SK-N-SH (cell line): ENCODE results near the gene DPYSL4. TPM values are rescaled to one million over a fixed set of nuclear protein-coding genes. Genes with fewer than 3 reads are reported as not detected.

Experiments used
- CTCF ChIA-PET: fragments of 300-600, 350-600 bp; formaldehyde crosslinking; extraction: SDS; loops from one replicate; lab custom pipeline; 2021; lab: Yijun Ruan, JAX
- POLR2A ChIA-PET: fragments of 350-600 bp; sonication (Branson Sonifier 250); formaldehyde crosslinking; extraction: SDS; loops from one replicate; lab custom pipeline; 2020; ENCODE audit warnings: antibody characterized with exemption, inconsistent platforms; lab: Yijun Ruan, JAX
- DNase-seq: peaks from one replicate; pipeline ENCODE4 v3.0.0; 2012
- H2AFZ ChIP-seq: fragments of 200-600 bp; sonication (generic); 2 replicates; pipeline ENCODE4 v1.8.1; 2016; ENCODE audit warnings: antibody characterized with exemption, mild to moderate bottlenecking, low read depth
- H3F3A ChIP-seq: fragments of 200-600 bp; sonication (generic); replicated peaks from 2 replicates; pipeline ENCODE3; 2016; ENCODE audit warnings: antibody characterized with exemption, mild to moderate bottlenecking; ENCODE audit not compliant: insufficient read depth
- H3K27ac ChIP-seq, 2 experiments: fragments of 200-500 bp in 1 of 2; fragments of 200-600 bp in 1 of 2; sonication (Bioruptor generic) in 1 of 2; sonication (generic), shearing (Covaris generic) in 1 of 2; 2 replicates each; pipeline versions ENCODE4 v1.5.1 to v1.6.1; 2014 to 2016; ENCODE audit warnings: low read depth in 2 of 2, inconsistent platforms in 1 of 2, low read length in 1 of 2, mild to moderate bottlenecking in 1 of 2, mixed read lengths in 1 of 2
- H3K27me3 ChIP-seq: fragments of 200-600 bp; sonication (generic), shearing (Covaris generic); 2 replicates; pipeline ENCODE4 v1.6.1; 2016; ENCODE audit warnings: mixed run types; ENCODE audit not compliant: insufficient read depth
- H3K36me3 ChIP-seq, 2 experiments: fragments of 200-500 bp in 1 of 2; fragments of 200-600 bp in 1 of 2; sonication (Bioruptor generic) in 1 of 2; sonication (generic) in 1 of 2; replicated peaks in 1 of 2; 2 replicates each; pipeline versions ENCODE3 to v1.5.1; 2014 to 2016; ENCODE audit warnings: low read length in 1 of 2, mild to moderate bottlenecking in 1 of 2; ENCODE audit not compliant: insufficient read depth in 2 of 2, control insufficient read depth in 1 of 2
- H3K4me1 ChIP-seq, 2 experiments: fragments of 200-500 bp in 1 of 2; fragments of 200-600 bp in 1 of 2; sonication (Bioruptor generic) in 1 of 2; sonication (generic), shearing (Covaris generic) in 1 of 2; 2 replicates each; pipeline versions ENCODE4 v1.5.1 to v1.6.1; 2014 to 2016; ENCODE audit warnings: low read depth in 1 of 2, low read length in 1 of 2, mixed run types in 1 of 2; ENCODE audit not compliant: insufficient read depth in 2 of 2, control insufficient read depth in 1 of 2
- H3K4me2 ChIP-seq: fragments of 200-600 bp; sonication (generic), shearing (Covaris generic); 2 replicates; pipeline ENCODE4 v1.6.1; 2017; ENCODE audit warnings: mixed run types
- H3K4me3 ChIP-seq, 2 experiments: fragments of 200-500 bp in 1 of 2; fragments of 200-600 bp in 1 of 2; sonication (Bioruptor generic) in 1 of 2; sonication (generic), shearing (Covaris generic) in 1 of 2; 2 replicates each; pipeline versions ENCODE4 v1.5.1 to v1.8.1; 2014 to 2016; ENCODE audit warnings: low read depth in 2 of 2, inconsistent platforms in 1 of 2, low read length in 1 of 2, mild to moderate bottlenecking in 1 of 2, mixed read lengths in 1 of 2, moderate library complexity in 1 of 2
- H3K79me2 ChIP-seq: fragments of 200-600 bp; sonication (generic); 2 replicates; pipeline ENCODE4 v1.8.1; 2017; ENCODE audit warnings: mild to moderate bottlenecking; ENCODE audit not compliant: insufficient read depth
- H3K9ac ChIP-seq: fragments of 200-600 bp; sonication (generic); 2 replicates; pipeline ENCODE4 v1.6.1; 2017; ENCODE audit warnings: mixed run types
- H3K9me2 ChIP-seq: fragments of 200-600 bp; sonication (generic); 2 replicates; pipeline ENCODE4 v1.6.1; 2017; ENCODE audit warnings: mixed run types
- H3K9me3 ChIP-seq: fragments of 200-600 bp; sonication (generic); 2 replicates; pipeline ENCODE4 v1.6.1; 2017; ENCODE audit warnings: mixed run types, mild to moderate bottlenecking, moderate library complexity
- H4K20me1 ChIP-seq: fragments of 200-600 bp; sonication (generic); 2 replicates; pipeline ENCODE4 v1.6.1; 2017; ENCODE audit warnings: mild to moderate bottlenecking, mixed run types; ENCODE audit not compliant: insufficient read depth
- EZH2phosphoT487 ChIP-seq: fragments of 200-600 bp; sonication (generic); IDR thresholded peaks from 2 replicates; pipeline ENCODE4 v1.6.1; 2017; ENCODE audit warnings: low read depth, mixed run types, mild to moderate bottlenecking, antibody characterized with exemption, moderate library complexity, borderline replicate concordance
- FOSL2 ChIP-seq: IDR thresholded peaks from 2 replicates; pipeline ENCODE4 v1.4.0; 2012; ENCODE audit warnings: low read depth, mild to moderate bottlenecking, moderate library complexity, borderline replicate concordance
- MEF2A ChIP-seq: IDR thresholded peaks from 2 replicates; pipeline ENCODE4 v1.4.0; 2012; ENCODE audit warnings: low read depth, borderline replicate concordance
- NFIC ChIP-seq: IDR thresholded peaks from 2 replicates; pipeline ENCODE4 v1.4.0; 2012; ENCODE audit warnings: borderline replicate concordance
- NRF1 ChIP-seq: IDR thresholded peaks from 2 replicates; pipeline ENCODE4 v1.6.1; 2012; ENCODE audit warnings: low read depth, mild to moderate bottlenecking, low read length
- RAD21 ChIP-seq: IDR thresholded peaks from 2 replicates; pipeline ENCODE4 v1.6.1; 2012; ENCODE audit warnings: mild to moderate bottlenecking, low read length
- RXRA ChIP-seq: IDR thresholded peaks from 2 replicates; pipeline ENCODE4 v1.4.0; 2012; ENCODE audit warnings: low read depth, mild to moderate bottlenecking, borderline replicate concordance
- TAF1 ChIP-seq: IDR thresholded peaks from 2 replicates; pipeline ENCODE4 v1.6.1; 2012; ENCODE audit warnings: low read depth, mild to moderate bottlenecking, low read length, moderate library complexity, borderline replicate concordance
- ZBTB33 ChIP-seq: IDR thresholded peaks from 2 replicates; pipeline ENCODE4 v1.4.0; 2012; ENCODE audit warnings: low read depth, borderline replicate concordance
- WGBS: methylation state at CpG from one replicate; pipeline ENCODE4 v1.1.6; 2017; ENCODE audit warnings: low lambda C conversion rate; 5-methylcytosine and 5-hydroxymethylcytosine counted together
- polyA plus RNA-seq, 3 experiments: library from polyadenylated mRNA; depleted of rRNA; stranded (reverse); fragments of >200 nt; gene quantifications; 2 replicates each; pipeline ENCODE4 v1.2.3, GENCODE V29; 2012
- TF ChIP-seq, protein P1 (sequence below): IDR thresholded peaks from 2 replicates; pipeline ENCODE4; 2012
- TF ChIP-seq, protein P2 (sequence below): IDR thresholded peaks from 2 replicates; pipeline ENCODE4 v1.4.0; 2012; ENCODE audit warnings: low read depth

DPYSL4 gene
- polyA plus RNA-seq, 1 of the 3 experiments (the other 2 are of a cell fraction), result 21.8 TPM

DNA sequence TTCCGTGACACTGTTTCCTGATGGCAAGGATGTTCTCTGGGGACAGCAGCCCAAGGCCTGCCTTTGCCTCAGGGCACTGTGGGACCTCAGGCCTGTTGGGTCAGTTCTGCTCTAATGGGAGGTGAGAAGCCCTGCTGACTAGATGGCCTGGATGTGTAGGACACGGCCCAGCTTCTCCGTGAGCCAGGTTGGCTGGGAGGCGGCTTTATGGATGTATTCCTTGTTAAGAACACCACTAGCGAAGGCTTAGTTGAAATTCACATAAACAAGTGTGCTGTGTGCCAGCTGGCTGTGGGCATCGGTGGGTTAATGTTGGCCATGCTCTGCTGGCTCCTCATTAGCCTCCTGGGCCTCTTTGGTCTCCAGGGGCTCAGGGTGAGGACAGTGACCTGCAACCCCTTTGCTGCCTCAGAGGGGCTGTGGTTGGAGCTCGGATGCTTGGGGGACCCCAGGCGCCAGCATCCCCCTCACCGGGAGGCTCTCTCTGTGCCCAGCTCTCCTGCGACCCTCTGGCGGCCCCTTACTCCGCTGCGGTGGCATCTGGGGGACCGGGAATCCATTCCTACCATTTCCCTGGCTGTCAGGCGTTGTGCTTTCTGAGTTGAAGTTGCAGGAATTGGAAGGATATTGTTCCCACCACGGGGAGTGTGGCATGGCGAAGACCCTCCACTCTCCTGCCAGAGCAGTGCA, 22.8 kb upstream of the DPYSL4 start:
- CTCF ChIA-PET, result no interaction called here
- DNase-seq, result no peak
- WGBS, result 51% methylated on average over 17 of the region's 17 CpGs

GRCh38 chr10:132164761-132165278, 21.9 kb upstream of the DPYSL4 start:
- no peak for DNase-seq
- CTCF ChIA-PET, result no interaction called here
- Histone ChIP-seq H3K27ac (no peak overlapping the region), H3K27me3 (no peaks in the 10 kb centered on the region), H4K20me1 (no peaks in the 10 kb centered on the region), H3K9me3 (no peaks in the 10 kb centered on the region), H3K4me3 (no peak overlapping the region), H3K36me3 (no peaks in the 10 kb centered on the region), H3K4me1 (peaks cover 0 to 14% of the 10 kb centered on the region in 2 experiments; a peak in 1 of 4 replicates), H3K9ac (no peak overlapping the region), H3K9me2 (no peaks in the 10 kb centered on the region), H2AFZ (no peak overlapping the region), H3K79me2 (no peaks in the 10 kb centered on the region), H3K4me2 (no peak overlapping the region), H3F3A (no peaks in the 10 kb centered on the region)
- no peak for TF ChIP-seq ZBTB33
- TF ChIP-seq EZH2phosphoT487, result no peak
- TF ChIP-seq NFIC, result no peak
- no peak for TF ChIP-seq NRF1
- POLR2A ChIA-PET, result no interaction called here
- WGBS, result 69% methylated on average over 10 of the region's 20 CpGs

More for the DNA sequence above, 22.8 kb upstream of the DPYSL4 start:
- Histone ChIP-seq H4K20me1 (no peaks in the 10 kb centered on the region), H3K4me1 (peaks cover 0 to 19% of the 10 kb centered on the region in 2 experiments; a peak in 1 of 4 replicates), H2AFZ (no peak overlapping the region), H3K9me3 (no peaks in the 10 kb centered on the region), H3K9ac (no peak overlapping the region), H3K4me3 (no peak overlapping the region), H3K36me3 (no peaks in the 10 kb centered on the region), H3K27me3 (no peaks in the 10 kb centered on the region), H3K4me2 (no peak overlapping the region), H3F3A (no peaks in the 10 kb centered on the region), H3K27ac (no peak overlapping the region), H3K79me2 (no peaks in the 10 kb centered on the region), H3K9me2 (no peaks in the 10 kb centered on the region)
- TF ChIP-seq ZBTB33 (no peak), RXRA (no peak), RAD21 (no peak), FOSL2 (no peak), NFIC (no peak), MEF2A (no peak), TAF1 (no peak)
- TF ChIP-seq, protein P1, sequence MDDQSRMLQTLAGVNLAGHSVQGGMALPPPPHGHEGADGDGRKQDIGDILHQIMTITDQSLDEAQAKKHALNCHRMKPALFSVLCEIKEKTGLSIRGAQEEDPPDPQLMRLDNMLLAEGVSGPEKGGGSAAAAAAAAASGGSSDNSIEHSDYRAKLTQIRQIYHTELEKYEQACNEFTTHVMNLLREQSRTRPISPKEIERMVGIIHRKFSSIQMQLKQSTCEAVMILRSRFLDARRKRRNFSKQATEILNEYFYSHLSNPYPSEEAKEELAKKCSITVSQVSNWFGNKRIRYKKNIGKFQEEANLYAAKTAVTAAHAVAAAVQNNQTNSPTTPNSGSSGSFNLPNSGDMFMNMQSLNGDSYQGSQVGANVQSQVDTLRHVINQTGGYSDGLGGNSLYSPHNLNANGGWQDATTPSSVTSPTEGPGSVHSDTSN, result no peak
- TF ChIP-seq, protein P2, sequence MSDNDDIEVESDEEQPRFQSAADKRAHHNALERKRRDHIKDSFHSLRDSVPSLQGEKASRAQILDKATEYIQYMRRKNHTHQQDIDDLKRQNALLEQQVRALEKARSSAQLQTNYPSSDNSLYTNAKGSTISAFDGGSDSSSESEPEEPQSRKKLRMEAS, result no peak
- POLR2A ChIA-PET, result interaction anchor here (0.7 kb wide), 1 partner anchor 183 kb away, joined by 3 read pairs; no protein-coding TSS in a partner anchor
